Stimulated activated naive B cell treated with anti-CD40 and anti-IgM and Interleukin-4, amounts not matched to agents 10 μg/mL and 1 μg/mL and 100 μg/mL, for 72 hours (primary cell): Measurements from ENCODE around the gene TENM4.
"Not testable (repeated sequence)": the region's sequence is repeated elsewhere in the genome, so short reads cannot be mapped to it uniquely, and the experiment has no call there.

ENCODE experiments used
- ATAC-seq, 2 donors: fragments of 150-1000 bp; cut with Tn5 transposase; replicated peaks; 2 replicates each; pipeline ENCODE4 v1.10.0; 2021; ENCODE audit warnings: moderate library complexity in 1 of 2
- DNase-seq: peaks from one replicate; pipeline ENCODE4 v3.0.0; 2021
- H3K27ac Mint-ChIP-seq: one replicate; pipeline ENCODE4 v1.8.0; 2022; ENCODE audit warnings: mild to moderate bottlenecking, mixed read lengths
- H3K27me3 Mint-ChIP-seq, 2 donors: one replicate each; pipeline ENCODE4 v1.8.0; 2022; ENCODE audit warnings: mixed read lengths in 2 of 2
- H3K36me3 Mint-ChIP-seq, 2 donors: one replicate each; pipeline ENCODE4 v1.8.0; 2022; ENCODE audit warnings: mixed read lengths in 2 of 2, mild to moderate bottlenecking in 1 of 2
- H3K4me1 Mint-ChIP-seq, 2 donors: one replicate each; pipeline ENCODE4 v1.8.0; 2022; ENCODE audit warnings: mixed read lengths in 2 of 2, mild to moderate bottlenecking in 1 of 2
- H3K4me3 Mint-ChIP-seq, 2 donors: one replicate each; pipeline ENCODE4 v1.8.0; 2022; ENCODE audit warnings: mild to moderate bottlenecking in 2 of 2, mixed read lengths in 2 of 2, moderate library complexity in 1 of 2
- H3K9me3 Mint-ChIP-seq, 2 donors: one replicate each; pipeline ENCODE4 v1.8.0; 2022; ENCODE audit warnings: mixed read lengths in 2 of 2, mild to moderate bottlenecking in 1 of 2

The TENM4 gene

DNA sequence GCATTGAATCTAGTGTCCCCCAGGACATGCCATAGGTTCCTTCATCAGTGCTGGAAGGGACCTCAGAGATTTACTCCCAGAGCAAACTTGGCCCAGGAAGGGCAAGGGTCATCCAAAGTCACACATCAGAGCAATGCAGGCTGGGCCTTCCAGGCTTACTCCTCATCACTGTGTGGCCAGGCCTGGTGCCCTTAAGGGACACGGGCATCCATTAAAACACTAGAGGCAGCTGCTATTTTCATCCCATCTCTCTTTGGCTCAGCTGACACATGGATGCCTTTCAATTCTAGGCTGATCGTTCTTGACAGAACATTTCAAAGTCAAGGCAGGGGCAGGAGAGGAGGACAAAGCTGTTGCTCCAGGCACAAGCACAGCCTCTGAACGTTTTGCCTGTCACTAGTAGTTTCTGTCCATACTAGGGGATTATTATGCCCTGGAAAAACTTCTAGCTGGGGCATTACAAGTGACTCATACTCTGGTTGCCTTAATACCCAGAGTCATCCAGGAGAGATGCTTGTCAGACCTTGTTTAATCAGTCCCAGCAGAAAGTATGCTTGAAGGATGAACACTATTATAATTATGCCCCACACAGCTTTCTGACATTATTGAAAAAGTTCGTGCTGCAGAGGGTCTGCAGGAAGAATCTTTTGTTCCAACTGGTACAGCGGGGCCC, 240.3 kb downstream of the TENM4 start:
- Mint-ChIP-seq H3K9me3 (no peaks in the 10 kb centered on the region), H3K27ac (no peak overlapping the region), H3K36me3 (no peaks in the 10 kb centered on the region), H3K4me3 (no peak overlapping the region), H3K27me3 (no peaks in the 10 kb centered on the region), H3K4me1 (peaks cover 6 to 7% of the 10 kb centered on the region in 2 donors)
- no peak for ATAC-seq
- DNase-seq, result no peak

DNA sequence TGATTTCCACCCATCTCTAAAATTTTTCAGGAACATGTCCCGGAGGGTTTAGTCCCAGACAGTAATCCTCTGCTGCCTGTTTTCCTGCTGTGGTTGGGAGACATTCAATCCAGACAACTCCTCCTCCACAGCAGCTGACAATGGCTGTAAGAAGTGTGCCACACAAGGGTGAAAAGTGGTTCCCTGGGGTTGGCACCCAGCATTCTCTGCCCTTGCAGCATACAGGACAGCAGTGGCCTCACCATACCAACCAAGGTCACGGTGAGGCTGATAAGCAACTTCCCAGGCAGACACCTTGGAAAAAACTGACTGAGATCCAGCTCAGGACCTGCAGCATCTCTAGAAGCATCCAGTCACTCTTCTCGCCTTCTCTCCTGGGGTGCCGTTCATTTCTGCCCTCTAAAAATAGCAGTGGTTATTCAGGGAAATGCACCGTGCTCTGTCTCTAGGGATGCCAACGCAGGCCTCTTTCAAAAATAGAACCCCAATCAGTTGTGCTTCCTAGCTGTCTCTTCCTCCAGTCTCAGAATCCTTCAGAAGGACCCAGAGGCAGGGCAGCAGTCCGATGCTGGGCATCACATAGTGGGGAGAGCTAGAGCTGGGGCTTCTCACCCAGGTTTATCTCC, 241.0 kb downstream of the TENM4 start:
- ATAC-seq (no peak), DNase-seq (no peak)
- Mint-ChIP-seq H3K4me3 (no peak overlapping the region), H3K27ac (no peak overlapping the region), H3K4me1 (peaks cover 6 to 7% of the 10 kb centered on the region in 2 donors), H3K9me3 (no peaks in the 10 kb centered on the region), H3K27me3 (no peaks in the 10 kb centered on the region), H3K36me3 (no peaks in the 10 kb centered on the region)

- Mint-ChIP-seq H3K4me1 (peaks cover 6 to 7% of the 10 kb centered on the region in 2 donors), H3K4me3 (no peak overlapping the region), H3K36me3 (no peaks in the 10 kb centered on the region), H3K9me3 (peaks cover 0 to 5% of the 10 kb centered on the region in 2 donors), H3K27me3 (no peaks in the 10 kb centered on the region), H3K27ac (no peak overlapping the region)
- DNase-seq (no peak), ATAC-seq (no peak)
Observed at GRCh38 chr11:79198898-79199250, 242.0 kb downstream of the TENM4 start.

- H3K27ac Mint-ChIP-seq, result no peak overlapping the region
- no peaks in the 10 kb centered on the region for H3K27me3 Mint-ChIP-seq
- peaks cover 6 to 7% of the 10 kb centered on the region in 2 donors for H3K4me1 Mint-ChIP-seq
- DNase-seq (no peak), ATAC-seq (no peak)
- peaks cover 0 to 7% of the 10 kb centered on the region in 2 donors for H3K9me3 Mint-ChIP-seq
- H3K4me3 Mint-ChIP-seq, result no peak overlapping the region
- no peaks in the 10 kb centered on the region for H3K36me3 Mint-ChIP-seq
Observed at GRCh38 chr11:79198203-79198897, 242.5 kb downstream of the TENM4 start.

DNA sequence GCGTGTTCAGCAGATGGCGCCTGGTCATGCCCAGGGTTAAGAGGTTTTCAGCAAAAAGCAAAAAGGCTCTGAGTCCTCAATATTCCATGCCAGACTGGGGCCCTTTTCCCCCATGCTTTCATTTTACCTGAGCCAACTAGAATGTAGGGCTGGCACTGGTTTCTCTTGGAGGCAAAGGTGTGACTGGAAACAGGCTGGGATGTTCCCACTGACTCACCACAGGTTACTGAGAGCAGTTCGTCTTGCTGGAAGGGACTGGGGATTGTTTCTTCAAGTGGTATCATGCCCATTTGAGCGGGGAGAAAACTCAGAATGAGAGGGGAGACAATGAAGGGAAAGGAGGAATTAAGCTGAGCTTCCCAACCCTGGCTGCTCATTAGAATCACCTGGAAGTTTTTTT, 243.9 kb downstream of the TENM4 start:
- no peaks in the 10 kb centered on the region for H3K36me3 Mint-ChIP-seq
- ATAC-seq (no peak), DNase-seq (no peak)
- H3K9me3 Mint-ChIP-seq, result peaks cover 0 to 7% of the 10 kb centered on the region in 2 donors
- H3K4me3 Mint-ChIP-seq, result no peak overlapping the region
- no peaks in the 10 kb centered on the region for H3K27me3 Mint-ChIP-seq
- H3K27ac Mint-ChIP-seq, result no peak overlapping the region
- H3K4me1 Mint-ChIP-seq, result peaks cover 5 to 6% of the 10 kb centered on the region in 2 donors

GRCh38 chr11:79195209-79195608, 245.6 kb downstream of the TENM4 start:
- Mint-ChIP-seq H3K36me3 (no peaks in the 10 kb centered on the region), H3K27ac (no peak overlapping the region), H3K4me3 (no peak overlapping the region), H3K4me1 (no peaks in the 10 kb centered on the region), H3K27me3 (no peaks in the 10 kb centered on the region), H3K9me3 (peaks cover 0 to 7% of the 10 kb centered on the region in 2 donors)
- DNase-seq, result no peak
- no peak for ATAC-seq

DNA sequence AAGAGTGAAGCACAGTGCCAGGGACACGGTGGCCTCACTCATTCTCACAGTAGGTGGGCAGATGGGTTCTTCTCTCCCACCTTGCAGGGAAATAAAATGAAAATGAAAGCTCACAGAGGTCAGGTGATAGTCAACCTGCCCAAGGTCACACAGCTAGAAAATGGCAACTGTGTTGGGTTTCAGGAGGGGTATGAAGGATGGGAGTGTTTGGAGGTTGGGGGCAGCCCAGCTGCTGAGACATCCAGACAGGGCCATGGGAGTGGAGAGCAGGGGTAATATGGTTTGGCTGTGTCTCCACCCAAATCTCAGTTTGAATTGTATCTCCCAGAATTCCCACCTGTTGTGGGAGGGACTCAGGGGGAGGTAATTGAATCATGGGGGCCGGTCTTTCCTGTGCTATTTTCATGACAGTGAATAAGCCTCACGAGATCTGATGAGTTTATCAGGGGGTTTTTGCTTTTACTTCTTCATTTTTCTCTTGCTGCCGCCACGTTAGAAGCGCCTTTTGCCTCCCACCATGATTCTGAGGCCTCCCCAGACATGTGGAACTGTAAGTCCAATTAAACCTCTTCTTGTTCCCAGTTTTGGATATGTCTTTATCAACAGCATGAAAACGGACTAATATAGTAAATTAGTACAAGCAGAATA, 247.0 kb downstream of the TENM4 start:
- ATAC-seq (no peak), DNase-seq (no peak)
- Mint-ChIP-seq H3K9me3 (peaks cover 0 to 7% of the 10 kb centered on the region in 2 donors), H3K27me3 (no peaks in the 10 kb centered on the region), H3K4me3 (no peak overlapping the region), H3K36me3 (no peaks in the 10 kb centered on the region), H3K4me1 (no peaks in the 10 kb centered on the region), H3K27ac (peak overlapping the region; percentile 67)

DNA sequence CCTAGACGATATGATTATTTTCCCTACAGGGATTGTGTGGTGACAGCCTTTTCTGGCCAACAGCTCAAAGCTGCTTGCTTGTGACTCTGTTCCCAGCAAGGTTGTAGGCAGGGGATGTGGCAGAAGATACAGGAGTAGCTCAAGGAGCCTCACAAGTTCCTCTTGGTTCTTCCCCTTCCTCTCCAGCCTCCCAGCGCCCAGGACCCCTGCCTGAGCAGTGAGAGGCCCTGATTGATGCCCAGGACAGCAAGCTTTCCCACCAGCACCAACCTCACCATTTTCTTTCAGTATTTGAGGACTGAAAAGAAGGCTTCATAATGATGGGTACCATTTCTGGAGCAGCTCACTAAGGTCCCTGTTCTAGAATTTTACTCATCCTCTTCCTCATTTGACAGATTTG, 248.0 kb downstream of the TENM4 start:
- Mint-ChIP-seq H3K27me3 (peaks cover 0 to 4% of the 10 kb centered on the region in 2 donors), H3K4me3 (no peak overlapping the region), H3K9me3 (peaks cover 2 to 11% of the 10 kb centered on the region in 2 donors), H3K4me1 (no peaks in the 10 kb centered on the region), H3K27ac (no peak overlapping the region), H3K36me3 (no peaks in the 10 kb centered on the region)
- DNase-seq (no peak), ATAC-seq (no peak)

GRCh38 chr11:79191716-79192115, 249.1 kb downstream of the TENM4 start:
- not testable (repeated sequence) for H3K4me1 Mint-ChIP-seq, H3K36me3 Mint-ChIP-seq, H3K27ac Mint-ChIP-seq, H3K27me3 Mint-ChIP-seq, DNase-seq, H3K4me3 Mint-ChIP-seq, ATAC-seq
- H3K9me3 Mint-ChIP-seq, result peaks cover 5 to 11% of the 10 kb centered on the region in 2 donors

DNA sequence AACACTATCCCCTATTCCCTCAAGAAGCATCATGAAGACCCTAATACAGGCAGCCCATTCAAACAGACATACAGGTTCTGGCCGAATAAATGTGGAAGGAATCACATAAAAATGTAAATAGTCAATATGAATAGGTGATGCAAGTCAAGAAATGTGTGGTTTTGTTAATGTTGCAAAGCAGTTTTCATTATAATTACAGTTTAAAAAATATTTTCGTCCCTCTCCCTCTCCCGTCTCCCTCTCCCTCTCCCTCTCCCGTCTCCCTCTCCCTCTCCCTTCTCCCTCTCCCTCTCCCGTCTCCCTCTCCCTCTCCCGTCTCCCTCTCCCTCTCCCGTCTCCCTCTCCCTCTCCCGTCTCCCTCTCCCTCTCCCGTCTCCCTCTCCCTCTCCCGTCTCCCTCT, 250.3 kb downstream of the TENM4 start:
- not testable (repeated sequence) for DNase-seq, H3K27me3 Mint-ChIP-seq, H3K4me3 Mint-ChIP-seq, H3K4me1 Mint-ChIP-seq, H3K27ac Mint-ChIP-seq, ATAC-seq, H3K36me3 Mint-ChIP-seq
- peaks cover 5 to 11% of the 10 kb centered on the region in 2 donors for H3K9me3 Mint-ChIP-seq

DNA sequence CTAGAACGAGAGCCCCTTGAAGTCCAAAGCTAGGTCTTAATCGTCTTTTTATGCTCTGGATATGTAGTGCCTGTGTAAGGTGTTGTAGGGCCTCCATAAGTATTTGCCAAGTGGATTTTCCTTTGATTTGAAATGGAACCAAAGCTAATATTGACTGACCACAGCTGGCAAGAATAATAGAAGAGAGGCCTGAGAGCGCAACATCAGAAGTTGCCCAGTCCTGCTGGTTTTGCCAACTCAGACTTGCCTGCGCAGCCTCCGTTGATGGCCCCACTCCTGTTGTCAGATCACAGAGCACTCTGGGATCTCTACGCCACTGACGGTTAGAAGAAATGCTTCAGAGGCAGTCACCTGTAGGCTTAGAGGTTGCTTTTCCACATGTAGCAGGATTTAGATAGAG, 251.2 kb downstream of the TENM4 start:
- no peak for ATAC-seq
- no peak overlapping the region for H3K27ac Mint-ChIP-seq
- no peak overlapping the region for H3K4me3 Mint-ChIP-seq
- peaks cover 0 to 4% of the 10 kb centered on the region in 2 donors for H3K27me3 Mint-ChIP-seq
- DNase-seq, result no peak
- H3K36me3 Mint-ChIP-seq, result no peaks in the 10 kb centered on the region
- no peaks in the 10 kb centered on the region for H3K4me1 Mint-ChIP-seq
- H3K9me3 Mint-ChIP-seq, result peaks cover 5 to 11% of the 10 kb centered on the region in 2 donors

DNA sequence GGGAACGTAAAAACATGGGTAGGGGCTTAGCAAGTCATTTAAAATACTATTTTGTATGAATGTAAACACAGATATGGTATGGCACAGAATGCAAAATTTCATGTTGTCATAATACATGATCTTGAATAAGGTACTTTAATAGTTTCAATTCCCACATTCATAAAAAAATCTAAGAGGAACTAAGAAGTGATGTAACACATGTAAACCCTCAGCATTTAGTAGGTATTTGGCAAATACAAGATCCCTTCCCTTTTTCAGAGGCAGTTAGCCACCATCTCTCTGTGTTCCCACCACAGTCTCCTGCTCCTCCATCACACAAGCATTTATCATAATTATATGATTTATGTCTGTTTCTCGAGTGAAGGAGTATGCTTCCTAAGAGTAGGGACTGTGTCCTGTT, 251.8 kb downstream of the TENM4 start:
- DNase-seq (no peak), ATAC-seq (peak in 1 of 2 donors; percentile 5)
- Mint-ChIP-seq H3K27ac (no peak overlapping the region), H3K9me3 (peaks cover 5 to 8% of the 10 kb centered on the region in 2 donors), H3K4me3 (no peak overlapping the region), H3K4me1 (no peaks in the 10 kb centered on the region), H3K27me3 (peaks cover 0 to 4% of the 10 kb centered on the region in 2 donors), H3K36me3 (no peaks in the 10 kb centered on the region)

GRCh38 chr11:79186669-79187068, 254.2 kb downstream of the TENM4 start:
- H3K4me3 Mint-ChIP-seq, result no peak overlapping the region
- no peak for DNase-seq
- no peaks in the 10 kb centered on the region for H3K4me1 Mint-ChIP-seq
- H3K27me3 Mint-ChIP-seq, result peaks cover 0 to 4% of the 10 kb centered on the region in 2 donors
- peaks cover 4 to 5% of the 10 kb centered on the region in 2 donors for H3K9me3 Mint-ChIP-seq
- no peak overlapping the region for H3K27ac Mint-ChIP-seq
- no peaks in the 10 kb centered on the region for H3K36me3 Mint-ChIP-seq
- ATAC-seq, result no peak

DNA sequence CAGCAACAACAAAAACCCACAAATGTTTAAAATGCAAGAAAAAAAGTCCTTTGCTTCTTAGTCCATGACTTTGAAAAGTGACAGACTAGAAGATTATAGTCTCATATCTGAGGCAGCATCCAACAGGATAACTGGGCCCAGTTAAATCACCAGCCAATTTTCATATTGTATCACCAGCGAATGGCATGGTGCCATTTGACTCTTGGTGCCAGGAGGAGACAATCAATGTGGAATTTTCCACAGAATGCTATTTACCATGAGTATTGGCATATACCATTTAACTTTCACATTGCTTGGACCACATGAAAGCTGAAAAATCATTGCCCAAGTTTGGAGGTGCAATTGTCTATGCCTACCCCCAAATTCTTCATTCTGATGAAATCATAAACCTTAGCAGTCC, 255.5 kb downstream of the TENM4 start:
- no peak overlapping the region for H3K4me3 Mint-ChIP-seq
- no peak for ATAC-seq
- H3K36me3 Mint-ChIP-seq, result no peaks in the 10 kb centered on the region
- H3K4me1 Mint-ChIP-seq, result no peaks in the 10 kb centered on the region
- H3K27me3 Mint-ChIP-seq, result peaks cover 0 to 4% of the 10 kb centered on the region in 2 donors
- DNase-seq, result no peak
- H3K27ac Mint-ChIP-seq, result no peak overlapping the region
- peaks cover 4 to 5% of the 10 kb centered on the region in 2 donors for H3K9me3 Mint-ChIP-seq
